Measurements from ENCODE around the gene PA2G4.

DNA sequence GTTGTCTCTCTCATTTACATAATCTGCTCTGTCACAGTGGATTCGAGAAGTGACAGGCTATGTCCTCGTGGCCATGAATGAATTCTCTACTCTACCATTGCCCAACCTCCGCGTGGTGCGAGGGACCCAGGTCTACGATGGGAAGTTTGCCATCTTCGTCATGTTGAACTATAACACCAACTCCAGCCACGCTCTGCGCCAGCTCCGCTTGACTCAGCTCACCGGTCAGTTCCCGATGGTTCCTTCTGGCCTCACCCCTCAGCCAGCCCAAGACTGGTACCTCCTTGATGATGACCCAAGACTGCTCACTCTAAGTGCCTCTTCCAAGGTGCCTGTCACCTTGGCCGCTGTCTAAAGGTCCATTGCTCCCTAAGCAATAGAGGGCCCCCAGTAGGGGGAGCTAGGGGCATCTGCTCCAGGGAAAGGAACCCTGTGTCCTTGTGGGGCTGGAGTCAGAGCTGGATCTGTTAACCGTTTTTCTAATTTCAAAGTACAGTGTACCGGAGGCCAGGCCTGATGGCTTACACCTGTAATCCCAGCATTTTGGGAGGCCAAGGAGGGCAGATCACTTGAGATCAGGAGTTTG lies 19.3 kb upstream of the PA2G4 start:
- TF ChIP-seq, protein P1, sequence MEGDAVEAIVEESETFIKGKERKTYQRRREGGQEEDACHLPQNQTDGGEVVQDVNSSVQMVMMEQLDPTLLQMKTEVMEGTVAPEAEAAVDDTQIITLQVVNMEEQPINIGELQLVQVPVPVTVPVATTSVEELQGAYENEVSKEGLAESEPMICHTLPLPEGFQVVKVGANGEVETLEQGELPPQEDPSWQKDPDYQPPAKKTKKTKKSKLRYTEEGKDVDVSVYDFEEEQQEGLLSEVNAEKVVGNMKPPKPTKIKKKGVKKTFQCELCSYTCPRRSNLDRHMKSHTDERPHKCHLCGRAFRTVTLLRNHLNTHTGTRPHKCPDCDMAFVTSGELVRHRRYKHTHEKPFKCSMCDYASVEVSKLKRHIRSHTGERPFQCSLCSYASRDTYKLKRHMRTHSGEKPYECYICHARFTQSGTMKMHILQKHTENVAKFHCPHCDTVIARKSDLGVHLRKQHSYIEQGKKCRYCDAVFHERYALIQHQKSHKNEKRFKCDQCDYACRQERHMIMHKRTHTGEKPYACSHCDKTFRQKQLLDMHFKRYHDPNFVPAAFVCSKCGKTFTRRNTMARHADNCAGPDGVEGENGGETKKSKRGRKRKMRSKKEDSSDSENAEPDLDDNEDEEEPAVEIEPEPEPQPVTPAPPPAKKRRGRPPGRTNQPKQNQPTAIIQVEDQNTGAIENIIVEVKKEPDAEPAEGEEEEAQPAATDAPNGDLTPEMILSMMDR (IDR thresholded peaks at IDR 0.05; ENCODE audit: low read depth, low read length, poor library complexity, severe bottlenecking): peak; percentile 78
- TF ChIP-seq EZH2phosphoT487 (IDR thresholded peaks at IDR 0.05; ENCODE audit: borderline replicate concordance, low read length): no peak
